ENCODE results near the gene MAP3K14. TPM values are rescaled to one million over a fixed set of nuclear protein-coding genes. Genes with fewer than 3 reads are reported as not detected.

MAP3K14 gene
- total and polyA plus RNA-seq, 8 donors = 6.1 to 16.4 (median 8.1) TPM

GRCh38 chr17:45251931-45252330 is 64.9 kb downstream of the MAP3K14 start:
- H3K4me3 ChIP-seq = no peak overlapping the region
- WGBS, 2 donors = 43 to 61% methylated on average over 7 of the region's 7 CpGs
- no peak for FAIRE-seq
- no peaks in the 10 kb centered on the region for H3K27me3 ChIP-seq
- peaks cover 0 to 4% (median 4%) of the 10 kb centered on the region in 3 donors for H3K4me1 ChIP-seq
- no peak overlapping the region for H3K27ac ChIP-seq
- TF ChIP-seq, protein P1, sequence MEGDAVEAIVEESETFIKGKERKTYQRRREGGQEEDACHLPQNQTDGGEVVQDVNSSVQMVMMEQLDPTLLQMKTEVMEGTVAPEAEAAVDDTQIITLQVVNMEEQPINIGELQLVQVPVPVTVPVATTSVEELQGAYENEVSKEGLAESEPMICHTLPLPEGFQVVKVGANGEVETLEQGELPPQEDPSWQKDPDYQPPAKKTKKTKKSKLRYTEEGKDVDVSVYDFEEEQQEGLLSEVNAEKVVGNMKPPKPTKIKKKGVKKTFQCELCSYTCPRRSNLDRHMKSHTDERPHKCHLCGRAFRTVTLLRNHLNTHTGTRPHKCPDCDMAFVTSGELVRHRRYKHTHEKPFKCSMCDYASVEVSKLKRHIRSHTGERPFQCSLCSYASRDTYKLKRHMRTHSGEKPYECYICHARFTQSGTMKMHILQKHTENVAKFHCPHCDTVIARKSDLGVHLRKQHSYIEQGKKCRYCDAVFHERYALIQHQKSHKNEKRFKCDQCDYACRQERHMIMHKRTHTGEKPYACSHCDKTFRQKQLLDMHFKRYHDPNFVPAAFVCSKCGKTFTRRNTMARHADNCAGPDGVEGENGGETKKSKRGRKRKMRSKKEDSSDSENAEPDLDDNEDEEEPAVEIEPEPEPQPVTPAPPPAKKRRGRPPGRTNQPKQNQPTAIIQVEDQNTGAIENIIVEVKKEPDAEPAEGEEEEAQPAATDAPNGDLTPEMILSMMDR (IDR thresholded peaks at IDR 0.05) = no peak
- H3K9me3 ChIP-seq = no peaks in the 10 kb centered on the region
- no peaks in the 10 kb centered on the region for H3K36me3 ChIP-seq
- no peak for ATAC-seq
- intact Hi-C loops (cut with DNase I) = no loop called here
- no peak for DNase-seq

- DNase-seq (peak in 4 of 6 donors; percentile 54 to 84 (median 61)), FAIRE-seq (no peak), ATAC-seq (peak; percentile 56 to 72 (median 66))
- intact Hi-C loops (cut with DNase I) = no loop called here
- H3K27me3 ChIP-seq = no peaks in the 10 kb centered on the region
- peak overlapping the region; percentile 59 to 79 (median 69) for H3K27ac ChIP-seq
- H3K4me1 ChIP-seq = peaks cover 0 to 10% (median 4%) of the 10 kb centered on the region in 3 donors
- peak overlapping the region; percentile 59 to 94 (median 82) for H3K4me3 ChIP-seq
- no peaks in the 10 kb centered on the region for H3K9me3 ChIP-seq
- TF ChIP-seq, protein P1 (IDR thresholded peaks at IDR 0.05) = no peak
- H3K36me3 ChIP-seq = no peaks in the 10 kb centered on the region
- 8 to 16% methylated on average over 26 to 39 of the region's 39 CpGs for WGBS, 2 donors
These were observed 68.5 kb downstream of the MAP3K14 start for GRCh38 chr17:45248132-45248957.

- FAIRE-seq (no peak), DNase-seq (peak; percentile 95 to 98 (median 96)), ATAC-seq (peak; percentile 94 to 97 (median 94))
- Histone ChIP-seq H3K36me3 (no peaks in the 10 kb centered on the region), H3K4me3 (peak overlapping the region; percentile 59 to 94 (median 82)), H3K27ac (peak overlapping the region; percentile 59 to 79 (median 69)), H3K9me3 (no peaks in the 10 kb centered on the region), H3K27me3 (no peaks in the 10 kb centered on the region), H3K4me1 (peaks cover 0 to 10% (median 4%) of the 10 kb centered on the region in 3 donors)
- intact Hi-C loops (cut with DNase I) = no loop called here
- TF ChIP-seq, protein P1 (IDR thresholded peaks at IDR 0.05) = no peak
- 0 to 1% methylated on average over 46 to 61 of the region's 61 CpGs for WGBS, 2 donors
These were observed 69.2 kb downstream of the MAP3K14 start for GRCh38 chr17:45247429-45248131.

DNA sequence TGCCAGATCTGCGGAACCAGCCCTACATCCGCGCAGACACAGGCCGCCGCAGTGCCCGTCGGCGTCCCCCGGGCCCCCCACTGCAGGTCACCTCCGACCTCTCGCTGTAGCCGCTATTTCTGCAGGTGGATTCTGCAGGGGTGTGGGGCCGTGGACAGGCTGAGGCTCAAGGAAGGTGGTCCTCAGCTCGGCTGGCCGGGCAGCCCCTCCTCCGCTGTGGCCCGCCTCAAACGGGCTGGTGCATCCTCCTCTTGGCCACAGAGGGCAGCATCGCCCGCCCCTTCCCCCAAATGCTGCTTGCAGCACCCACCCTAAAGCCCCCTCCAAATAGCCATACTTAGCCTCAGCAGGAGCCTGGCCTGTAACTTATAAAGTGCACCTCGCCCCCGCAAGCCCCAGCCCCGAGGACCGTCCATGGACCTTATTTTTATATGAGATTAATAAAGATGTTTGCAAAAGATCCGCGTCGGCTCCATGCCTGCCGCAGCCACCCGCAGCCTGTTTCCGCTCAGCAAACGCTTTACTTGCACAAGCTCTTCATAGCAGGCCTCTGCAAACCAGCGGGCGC is 69.9 kb downstream of the MAP3K14 start:
- Histone ChIP-seq H3K4me1 (peaks cover 0 to 10% (median 4%) of the 10 kb centered on the region in 3 donors), H3K9me3 (no peaks in the 10 kb centered on the region), H3K27me3 (no peaks in the 10 kb centered on the region), H3K4me3 (peak overlapping the region; percentile 59 to 94 (median 82)), H3K27ac (peak overlapping the region; percentile 59 to 79 (median 69)), H3K36me3 (no peaks in the 10 kb centered on the region)
- peak in 1 of 6 donors; percentile 79 for DNase-seq
- intact Hi-C loops (cut with DNase I) = no loop called here
- 10 to 11% methylated on average over 33 of the region's 33 CpGs for WGBS, 2 donors
- no peak for FAIRE-seq
- TF ChIP-seq, protein P1 (IDR thresholded peaks at IDR 0.05) = peak in 1 of 4 donors; percentile 25
- peak in 3 of 4 donors; percentile 8 to 13 (median 12) for ATAC-seq
